ENCODE data around the gene TSPAN8.
"Not testable (repeated sequence)": the region's sequence is repeated elsewhere in the genome, so short reads cannot be mapped to it uniquely, and the experiment has no call there.

Gene TSPAN8

DNA sequence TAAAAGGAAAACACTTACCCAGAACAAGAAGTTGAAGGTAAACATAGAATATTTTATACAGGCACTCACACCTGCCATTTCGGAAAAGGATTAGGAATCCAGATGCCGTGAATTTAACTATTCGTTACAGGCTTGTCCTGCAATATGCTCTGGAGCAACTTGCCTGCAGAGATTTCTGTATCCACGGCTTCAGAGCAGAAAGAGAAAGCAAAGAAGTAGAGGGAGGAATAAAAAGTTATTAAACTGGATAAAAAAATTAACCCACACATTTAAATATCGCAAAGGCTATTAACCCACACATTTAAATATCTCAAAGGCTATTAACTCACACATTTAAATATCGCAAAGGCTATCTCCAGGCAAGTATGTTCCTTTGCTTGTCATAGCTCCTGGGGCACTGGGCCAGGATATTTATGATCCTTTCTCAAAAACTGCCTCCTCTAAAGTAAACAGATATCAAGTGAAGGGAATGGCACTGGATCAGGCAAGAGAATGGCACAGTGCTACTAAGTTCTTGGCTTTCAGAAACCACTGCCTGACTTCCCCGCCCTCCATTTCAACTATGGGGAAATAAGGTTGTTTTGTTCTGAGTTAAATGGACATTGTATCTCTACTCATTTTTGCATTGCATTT is at the start of gene TSPAN8:
Gene TSPAN8, minus strand, starts transcription at position 399 of the 633 bp plus-strand sequence. Its CDS starts 321 bp downstream, at position 78.
- no peak for DNase-seq (ENCODE audit: low read depth in 3 of 3)

DNA sequence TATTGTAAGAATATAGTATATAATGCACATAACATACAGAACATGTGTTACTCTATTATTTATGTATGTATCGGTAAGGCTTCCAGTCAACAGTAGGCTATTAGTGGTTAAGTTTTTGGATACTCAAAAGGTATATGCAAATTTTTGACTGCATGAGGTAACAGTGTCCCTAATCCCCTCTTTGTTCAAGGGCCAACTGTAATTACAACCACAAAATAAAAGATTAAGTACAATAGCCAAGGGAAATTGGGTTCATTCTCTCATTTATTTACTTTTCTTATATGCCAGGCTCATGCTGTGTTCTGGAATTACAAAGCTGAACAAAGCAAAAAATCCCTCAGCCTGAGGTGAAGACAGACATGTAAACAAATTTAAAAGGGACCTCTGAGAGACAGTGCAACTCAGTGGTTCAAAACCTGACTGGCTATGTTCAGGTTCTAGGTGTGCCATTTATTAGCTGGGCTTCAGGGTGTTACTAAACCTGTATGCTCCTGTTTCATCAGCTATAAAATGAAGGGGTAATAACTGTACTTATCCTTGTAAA is 43.4 kb upstream of the TSPAN8 start:
- no peak for DNase-seq (ENCODE audit: low read depth in 3 of 3)

DNA sequence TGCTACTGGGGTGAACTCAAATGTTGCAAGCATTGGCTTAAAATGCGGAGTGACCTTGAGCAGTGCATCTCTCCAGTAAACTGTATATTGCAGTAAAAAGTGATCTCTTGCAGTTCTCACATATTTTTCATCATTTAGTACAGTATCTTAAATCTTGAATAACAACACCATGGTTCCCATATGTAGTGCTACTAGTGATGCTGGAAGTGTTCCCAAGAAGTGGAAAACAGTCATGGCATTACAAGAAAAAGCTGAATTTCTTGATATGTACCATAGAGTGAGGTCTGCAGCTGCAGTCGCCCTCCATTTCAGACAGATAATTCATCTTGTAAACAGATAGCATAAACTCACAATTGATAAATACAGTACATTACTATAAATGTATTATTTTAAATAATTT is 42.9 kb upstream of the TSPAN8 start:
- no peak for DNase-seq (ENCODE audit: low read depth in 3 of 3)

- DNase-seq (ENCODE audit: low read depth in 3 of 3) = no peak
Measured at GRCh38 chr12:71197460-71197859, 39.7 kb upstream of the TSPAN8 start.

GRCh38 chr12:71195338-71195896 is 37.6 kb upstream of the TSPAN8 start:
- no peak for DNase-seq (ENCODE audit: low read depth in 3 of 3)

- no peak for DNase-seq (ENCODE audit: low read depth in 3 of 3)
Measured at GRCh38 chr12:71194657-71195056, 36.9 kb upstream of the TSPAN8 start.

- no peak for DNase-seq (ENCODE audit: low read depth in 3 of 3)
Measured at GRCh38 chr12:71193041-71193440, 35.2 kb upstream of the TSPAN8 start.

GRCh38 chr12:71191509-71192196 is 33.9 kb upstream of the TSPAN8 start:
- DNase-seq (ENCODE audit: low read depth in 3 of 3) = no peak

DNA sequence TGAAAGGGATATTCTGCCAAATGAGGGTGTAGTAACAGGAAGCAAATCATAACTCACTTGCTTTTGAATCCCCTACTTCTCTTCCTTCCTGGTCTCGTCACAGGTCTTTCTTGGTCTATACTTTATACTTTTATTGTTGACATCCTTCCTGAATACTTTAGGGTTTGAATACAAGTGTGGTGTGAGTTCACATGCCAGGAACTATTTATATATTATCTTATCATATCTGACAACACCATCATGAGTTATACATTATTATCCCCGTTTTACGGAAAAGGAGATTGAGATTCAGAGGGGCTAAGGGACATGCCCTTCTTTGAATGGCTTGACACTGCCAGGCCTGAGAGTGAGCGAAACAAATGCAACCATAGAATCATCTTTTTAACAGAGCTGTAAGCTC is 33.0 kb upstream of the TSPAN8 start:
- DNase-seq (ENCODE audit: low read depth in 3 of 3) = no peak

GRCh38 chr12:71187379-71187778 is 29.6 kb upstream of the TSPAN8 start:
- DNase-seq (ENCODE audit: low read depth in 3 of 3) = no peak

- DNase-seq (ENCODE audit: low read depth in 3 of 3) = no peak
Measured at GRCh38 chr12:71186571-71187288, 28.9 kb upstream of the TSPAN8 start.

GRCh38 chr12:71183846-71184245 is 26.0 kb upstream of the TSPAN8 start:
- no peak for DNase-seq (ENCODE audit: low read depth in 3 of 3)

GRCh38 chr12:71183018-71183417 is 25.2 kb upstream of the TSPAN8 start:
- no peak for DNase-seq (ENCODE audit: low read depth in 3 of 3)

- DNase-seq (ENCODE audit: low read depth in 3 of 3) = no peak
Measured at GRCh38 chr12:71178162-71178561, 20.4 kb upstream of the TSPAN8 start.

- no peak for DNase-seq (ENCODE audit: low read depth in 3 of 3)
Measured at GRCh38 chr12:71174825-71175224, 17.0 kb upstream of the TSPAN8 start.

DNA sequence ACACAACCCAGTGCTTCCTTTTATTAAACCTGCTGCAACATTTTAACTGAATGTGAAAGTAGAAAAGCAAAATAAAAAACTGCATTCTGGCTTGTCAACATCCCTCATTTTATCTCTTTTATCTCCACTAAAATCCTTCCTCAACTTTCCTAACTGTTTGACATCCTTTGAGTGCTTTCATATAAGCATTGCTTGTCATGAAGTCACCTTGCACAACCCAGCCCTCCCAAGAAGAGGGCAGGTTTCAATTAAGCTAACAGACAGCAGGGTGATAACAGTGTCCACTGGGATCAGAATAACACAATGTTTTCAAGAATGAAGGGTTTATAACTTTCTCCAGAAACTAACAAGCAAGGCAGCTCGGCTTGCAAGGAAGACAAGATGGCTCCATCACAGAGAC is 16.3 kb upstream of the TSPAN8 start:
- DNase-seq (ENCODE audit: low read depth in 3 of 3) = no peak

- DNase-seq (ENCODE audit: low read depth in 3 of 3) = no peak
Measured at GRCh38 chr12:71170456-71170855, 12.7 kb upstream of the TSPAN8 start.

GRCh38 chr12:71169286-71169685 is 11.5 kb upstream of the TSPAN8 start:
- DNase-seq (ENCODE audit: low read depth in 3 of 3) = no peak

GRCh38 chr12:71166862-71167496 is 9.2 kb upstream of the TSPAN8 start:
- DNase-seq (ENCODE audit: low read depth in 3 of 3) = no peak

DNA sequence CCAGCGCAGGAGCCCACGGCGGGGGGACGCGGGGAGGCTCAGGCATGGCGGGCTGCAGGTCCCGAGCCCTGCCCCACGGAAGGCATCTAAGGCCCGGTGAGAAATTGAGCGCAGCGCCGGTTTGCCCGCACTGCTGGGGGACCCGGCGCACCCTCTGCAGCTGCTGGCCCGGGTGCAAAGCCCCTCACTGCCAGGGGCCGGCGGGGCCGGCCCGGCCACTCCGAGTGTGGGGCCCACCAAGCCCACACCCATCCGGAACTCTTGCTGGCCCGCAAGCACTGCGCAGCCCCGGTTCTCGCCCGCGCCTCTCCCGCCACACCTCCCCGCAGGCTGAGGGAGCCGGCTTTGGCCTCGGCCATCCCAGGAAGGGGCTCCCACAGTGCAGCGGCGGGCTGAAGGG is 8.5 kb upstream of the TSPAN8 start:
- no peak for DNase-seq (ENCODE audit: low read depth in 3 of 3)

DNA sequence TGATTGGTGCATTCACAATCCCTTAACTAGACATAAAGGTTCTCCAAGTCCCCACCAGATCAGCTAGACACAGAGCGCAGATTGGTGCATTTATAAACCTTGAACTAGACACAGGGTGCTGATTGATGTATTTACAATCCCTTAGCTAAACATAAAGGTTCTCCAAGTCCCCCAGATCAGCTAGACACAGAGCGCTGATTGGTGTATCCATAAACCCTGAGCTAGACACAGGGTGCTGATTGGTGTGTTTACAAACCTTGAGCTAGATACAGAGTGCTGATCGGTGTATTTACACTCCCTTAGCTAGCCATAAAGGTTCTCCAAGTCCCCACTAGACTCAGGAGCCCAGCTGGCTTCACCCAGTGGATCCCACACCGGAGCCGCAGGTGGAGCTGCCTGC is 8.0 kb upstream of the TSPAN8 start:
- not testable (repeated sequence) for DNase-seq (ENCODE audit: low read depth in 3 of 3)
